Activated CD8-positive, alpha-beta memory T cell treated with anti-CD3 and anti-CD28 coated beads for 4 hours (primary cell): ENCODE measurements around the gene DLX5.

Experiments
- DNase-seq, 2 donors: peaks; one replicate each; pipeline ENCODE4 v3.0.0-alpha.2; 2020; ENCODE audit warnings: low read depth in 2 of 2

Gene DLX5

DNA sequence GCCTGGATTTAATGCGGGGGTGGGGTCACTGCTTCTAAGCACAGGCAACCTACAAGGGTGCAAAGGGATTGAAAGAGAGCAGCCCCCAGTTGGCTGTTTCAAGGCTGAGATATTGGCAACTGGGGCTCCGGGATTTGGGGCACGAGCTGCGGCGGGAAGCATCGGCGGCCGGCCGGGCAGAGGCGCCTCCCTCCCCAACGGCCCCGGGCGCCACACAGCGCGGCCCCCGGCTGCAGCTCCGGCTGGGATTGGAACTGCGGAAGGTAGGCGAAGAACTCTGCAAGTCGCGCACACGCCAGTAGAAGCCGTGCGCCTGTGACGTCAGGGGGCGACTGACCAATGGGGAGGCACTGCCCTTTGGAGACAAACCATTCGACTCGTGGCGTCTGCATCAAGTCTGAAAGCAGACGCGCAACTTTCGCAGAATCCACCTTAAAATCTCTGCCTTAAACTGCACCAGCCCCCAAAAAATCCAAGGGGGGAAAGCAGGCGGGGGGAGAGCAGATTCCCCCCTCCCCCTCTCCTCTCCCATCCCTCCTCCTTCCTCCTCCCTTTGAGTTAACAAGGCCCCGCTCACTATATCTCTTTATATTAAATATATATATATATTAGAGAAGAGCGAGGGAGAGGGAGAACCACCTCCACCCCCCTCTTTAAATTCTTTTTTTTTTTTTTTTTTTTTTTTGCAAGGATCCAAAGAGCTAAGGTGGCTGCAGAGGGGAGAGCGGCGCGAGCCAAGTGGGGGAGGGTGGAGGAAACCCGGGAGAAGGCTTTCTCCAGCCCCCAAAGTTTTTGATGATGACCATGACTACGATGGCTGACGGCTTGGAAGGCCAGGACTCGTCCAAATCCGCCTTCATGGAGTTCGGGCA, 19.2 kb downstream of the DLX5 start, which contains the start of gene DLX6:
Gene DLX6, plus strand, starts transcription at position 371 of the 872 bp plus-strand sequence. Its CDS starts 425 bp downstream, at position 796.
- DNase-seq = no peak

GRCh38 chr7:97004247-97005182, 20.1 kb downstream of the DLX5 start:
- DNase-seq = no peak

GRCh38 chr7:97003262-97004246, 21.1 kb downstream of the DLX5 start:
- no peak for DNase-seq

- DNase-seq = no peak
These were observed 21.9 kb downstream of the DLX5 start for GRCh38 chr7:97002555-97003261.

DNA sequence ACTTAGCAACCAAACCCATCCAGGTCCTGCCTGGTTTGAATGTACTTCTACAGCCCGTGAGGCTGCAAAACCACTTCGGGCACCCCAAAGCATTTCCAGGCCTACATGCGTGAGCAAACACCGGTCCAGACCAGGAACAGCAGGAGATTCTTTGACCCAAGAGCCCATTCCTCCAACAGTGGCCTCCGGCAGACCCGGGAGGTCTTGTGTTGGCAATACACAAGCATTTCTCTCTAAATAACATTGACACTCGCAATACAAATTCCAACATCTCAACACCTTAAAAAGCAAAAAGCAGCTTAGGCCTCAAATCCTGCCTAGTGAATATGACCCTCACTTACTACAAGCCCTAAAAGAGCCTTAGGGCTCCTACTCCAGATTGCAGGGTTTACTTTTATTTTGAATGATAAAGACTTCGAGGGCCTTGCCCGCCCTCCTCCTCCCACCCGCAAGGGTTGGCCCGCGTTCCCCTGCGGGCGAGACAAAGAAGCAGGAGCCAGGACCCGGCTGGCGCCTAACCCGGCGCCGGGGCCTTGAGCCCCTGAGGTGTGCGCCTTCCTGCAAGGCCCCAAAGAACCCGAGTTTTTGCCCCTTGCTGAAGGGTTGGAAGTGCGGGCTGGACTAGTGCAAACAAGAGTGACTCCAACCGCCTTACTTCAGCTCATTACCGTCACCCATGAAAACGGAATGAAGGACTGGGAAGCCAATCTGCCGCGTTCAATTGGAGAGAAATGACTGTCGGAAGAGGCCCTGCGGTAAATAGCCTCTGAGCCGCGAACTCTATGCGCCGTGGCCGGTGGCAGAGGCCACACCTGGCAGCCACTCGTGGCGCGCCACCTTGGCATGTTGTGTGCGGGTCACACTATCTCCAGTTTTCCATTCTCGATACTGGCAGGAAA, 22.7 kb downstream of the DLX5 start:
- DNase-seq = no peak

GRCh38 chr7:97001221-97001620, 23.4 kb downstream of the DLX5 start:
- DNase-seq = no peak

DNA sequence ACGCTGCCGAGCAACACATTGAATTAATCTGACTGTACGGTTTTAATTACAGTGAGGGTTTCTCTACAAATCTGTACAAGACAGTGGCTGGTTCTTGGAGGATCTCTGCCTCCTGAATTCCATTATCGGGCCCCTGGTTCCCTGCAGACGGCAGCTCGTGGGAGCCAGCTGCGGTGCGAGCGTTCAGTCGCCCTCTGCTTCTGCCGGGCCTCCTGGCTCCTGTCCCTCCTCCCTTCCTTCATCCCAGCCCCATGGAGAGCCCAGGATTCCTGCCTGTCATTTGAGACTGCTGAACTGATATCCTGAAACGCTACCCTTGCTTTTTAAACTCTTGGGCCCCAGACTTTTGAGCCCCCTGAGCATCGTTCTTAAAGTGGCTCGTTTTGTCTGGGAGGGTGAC, 25.9 kb downstream of the DLX5 start:
- no peak for DNase-seq

GRCh38 chr7:96998333-96998732, 26.3 kb downstream of the DLX5 start:
- no peak for DNase-seq

DNA sequence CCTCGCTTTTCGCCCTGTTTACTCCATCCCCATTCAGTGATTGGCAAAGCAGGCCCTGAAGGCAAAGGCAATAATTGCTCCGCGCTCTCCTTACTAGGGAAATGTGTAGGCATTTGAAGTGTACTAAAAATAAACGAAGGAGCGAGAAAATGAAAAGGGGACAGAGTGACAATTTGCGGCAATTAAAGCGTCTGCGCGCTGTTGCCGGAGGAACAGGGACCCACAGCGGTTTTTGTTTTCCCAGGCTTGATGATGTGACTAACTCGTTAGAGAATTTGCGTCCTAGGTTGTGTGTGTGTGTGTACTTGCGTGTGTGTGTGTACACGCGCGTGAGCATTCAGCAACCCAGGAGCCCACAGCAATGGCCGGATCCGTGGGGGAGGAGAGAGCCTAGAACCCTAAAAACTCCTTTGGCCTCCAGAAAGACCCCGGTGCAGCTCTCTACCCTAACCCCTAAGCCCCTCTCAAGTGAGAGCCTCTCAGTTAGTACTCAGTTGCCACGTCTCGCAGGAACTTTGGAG, 27.1 kb downstream of the DLX5 start:
- DNase-seq = no peak

DNA sequence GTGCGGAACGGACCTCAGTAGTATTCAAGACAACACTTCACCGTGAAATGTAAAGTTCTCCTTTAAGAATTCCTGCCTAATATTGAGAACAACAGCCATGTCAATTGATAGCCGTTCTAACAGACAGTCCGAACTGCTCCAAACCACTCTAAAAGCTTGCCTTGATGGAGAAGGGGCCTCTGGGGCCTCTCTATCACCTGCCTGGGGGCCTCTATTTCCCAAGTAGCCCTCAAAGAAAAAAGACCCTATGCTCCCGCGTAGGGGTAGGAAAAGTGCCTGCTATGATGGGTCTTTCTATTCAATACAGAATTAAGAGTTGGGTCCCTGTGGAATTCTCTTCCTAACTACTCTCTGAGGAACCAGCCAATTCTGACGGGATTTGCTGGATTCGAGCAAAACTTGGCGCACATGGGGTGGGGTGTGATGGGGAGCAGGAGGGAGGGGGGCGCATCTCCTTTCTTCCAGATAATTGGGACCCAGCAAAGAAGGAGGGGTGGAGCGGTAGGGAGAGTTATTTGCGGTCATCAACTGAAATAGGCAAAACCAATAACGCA, 27.6 kb downstream of the DLX5 start:
- no peak for DNase-seq

- no peak for DNase-seq
These were observed 28.3 kb downstream of the DLX5 start for GRCh38 chr7:96996111-96996957.

DNA sequence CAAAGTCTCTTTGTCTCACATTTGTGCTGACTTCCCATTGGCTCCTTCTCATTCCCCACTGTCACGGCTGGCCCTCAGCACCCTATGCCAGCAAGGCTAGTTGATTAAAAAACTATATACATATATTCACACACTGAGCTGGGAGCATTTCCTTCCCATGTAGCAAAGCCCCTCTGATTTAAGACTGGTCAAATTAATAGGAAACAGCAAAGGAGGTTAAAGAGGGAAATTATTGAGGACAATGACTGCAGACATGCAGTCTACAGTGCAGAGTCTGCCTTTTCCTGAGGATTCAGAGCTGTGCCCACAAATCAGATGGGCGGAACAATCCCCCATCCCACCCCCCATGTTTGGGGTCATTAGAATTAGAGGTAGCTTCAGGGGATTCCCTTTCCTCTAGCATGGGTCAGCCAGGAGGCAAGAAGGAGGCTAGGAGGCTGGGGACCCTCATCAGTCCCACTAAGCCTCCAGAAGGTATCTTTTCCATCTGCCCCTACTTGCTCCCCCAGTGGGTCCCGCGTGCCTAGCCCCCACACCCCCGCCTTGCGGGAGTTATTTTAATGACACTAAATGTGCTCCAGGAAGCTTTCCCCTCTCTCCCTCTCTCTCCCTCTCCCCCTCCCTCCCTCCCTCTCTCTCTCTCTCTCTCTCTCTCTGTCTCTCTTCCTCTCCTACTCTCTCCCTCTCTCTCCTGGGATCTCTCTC, 29.1 kb downstream of the DLX5 start:
- no peak for DNase-seq

- no peak for DNase-seq
These were observed 30.7 kb downstream of the DLX5 start for GRCh38 chr7:96993980-96994379.

GRCh38 chr7:96993094-96993865, 31.4 kb downstream of the DLX5 start:
- no peak for DNase-seq

GRCh38 chr7:96992192-96993005, 32.2 kb downstream of the DLX5 start:
- no peak for DNase-seq
